ENCODE results near the gene MYO7A. TPM values are rescaled to one million over a fixed set of nuclear protein-coding genes. Genes with fewer than 3 reads are reported as not detected.

The MYO7A gene
- polyA plus RNA-seq, 1 experiment, result not detected

DNA sequence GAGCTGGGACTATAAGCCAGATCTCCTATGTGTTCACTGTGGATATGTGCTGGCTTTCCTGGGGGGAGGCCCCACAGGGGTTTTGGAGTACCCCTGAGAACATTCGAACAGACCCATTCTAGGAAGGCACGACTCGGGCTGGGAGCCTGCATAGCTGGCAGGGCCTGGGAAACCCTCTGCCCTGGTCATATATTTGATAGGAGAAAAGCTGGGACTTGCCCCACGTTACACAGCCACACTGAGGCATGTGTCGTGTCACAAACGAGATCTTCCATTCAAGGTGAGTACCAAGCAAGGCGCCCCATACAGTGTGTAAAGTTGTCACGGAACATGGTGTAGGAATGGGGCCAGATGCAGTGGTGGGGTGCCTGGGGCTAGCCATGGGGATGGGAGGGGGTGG, 11.2 kb downstream of the MYO7A start:
- TF ChIP-seq CTCF (IDR thresholded peaks at IDR 0.05; ENCODE audit: low read depth, low read length), result no peak
- H3K27me3 ChIP-seq (ENCODE audit: control insufficient read depth, insufficient read depth, low read length), result peaks cover 5% of the 10 kb centered on the region
- ChIA-PET POLR2A (no interaction called here), CTCF (interaction anchor here (3.5 kb wide), 1 partner anchor 12 kb away, joined by 26 read pairs; the partner anchor contains the start of gene MYO7A)
- no peak overlapping the region for H3K4me3 ChIP-seq (ENCODE audit: low read depth, low read length)
- no peak for DNase-seq (ENCODE audit: low read depth, low spot score)
- no peaks in the 10 kb centered on the region; the same call in 1 of the 2 replicates for H3K9me3 ChIP-seq (ENCODE audit: control insufficient read depth, insufficient read depth, low read length)
- H3K27ac ChIP-seq (ENCODE audit: low read depth, low read length), result no peak overlapping the region

DNA sequence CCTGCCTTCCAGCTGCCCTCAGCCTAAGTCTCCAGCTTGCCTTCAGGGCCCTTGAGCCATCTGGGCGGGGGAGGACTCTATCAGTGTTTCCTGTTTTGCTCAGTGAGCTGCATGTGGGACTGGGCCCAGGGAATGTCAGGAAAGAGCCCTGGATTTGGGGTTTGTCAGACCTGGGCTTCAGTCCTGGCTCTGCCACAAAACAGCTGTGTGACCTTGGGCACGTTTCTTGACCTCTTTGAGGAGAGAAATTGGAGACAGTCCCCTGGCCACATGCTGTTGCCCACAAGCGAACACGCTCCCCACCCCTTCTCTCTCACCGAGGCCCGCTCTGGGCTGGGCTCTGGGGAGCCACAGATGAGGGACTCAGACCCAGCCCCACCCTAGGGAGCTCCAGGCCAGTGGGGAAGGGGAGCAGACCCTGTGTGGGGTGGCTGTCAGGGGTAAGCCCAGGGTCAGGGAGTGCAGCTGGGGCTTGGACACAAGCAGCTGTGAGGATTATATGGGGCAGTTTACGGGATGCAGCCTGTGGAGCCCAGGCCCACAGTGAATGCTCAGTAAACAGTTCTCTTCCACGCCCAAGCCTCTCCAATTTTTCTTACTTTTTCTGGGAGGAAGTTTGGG, 12.3 kb downstream of the MYO7A start:
- Histone ChIP-seq H3K27ac (ENCODE audit: low read depth, low read length) (no peak overlapping the region), H3K4me3 (ENCODE audit: low read depth, low read length) (no peak overlapping the region), H3K9me3 (ENCODE audit: control insufficient read depth, insufficient read depth, low read length) (no peaks in the 10 kb centered on the region; the same call in 1 of the 2 replicates), H3K27me3 (ENCODE audit: control insufficient read depth, insufficient read depth, low read length) (peaks cover 5% of the 10 kb centered on the region)
- DNase-seq (ENCODE audit: low read depth, low spot score), result no peak
- CTCF ChIA-PET, result interaction anchor here (0.6 to 3.5 kb wide), 5 partner anchors 13 to 221 kb away, joined by 3 to 26 read pairs (median 3); partner anchors contain the start of gene MYO7A
- POLR2A ChIA-PET, result interaction anchor here (1.1 kb wide), 1 partner anchor 67 kb away, joined by 4 read pairs; no protein-coding TSS in a partner anchor
- no peak for TF ChIP-seq CTCF (IDR thresholded peaks at IDR 0.05; ENCODE audit: low read depth, low read length)

GRCh38 chr11:77141034-77141433, 13.0 kb downstream of the MYO7A start:
- POLR2A ChIA-PET, result interaction anchor here (1.1 kb wide), 1 partner anchor 68 kb away, joined by 4 read pairs; no protein-coding TSS in a partner anchor
- Histone ChIP-seq H3K4me3 (ENCODE audit: low read depth, low read length) (no peak overlapping the region), H3K27ac (ENCODE audit: low read depth, low read length) (no peak overlapping the region), H3K9me3 (ENCODE audit: control insufficient read depth, insufficient read depth, low read length) (no peaks in the 10 kb centered on the region; the same call in 1 of the 2 replicates), H3K27me3 (ENCODE audit: control insufficient read depth, insufficient read depth, low read length) (peaks cover 7% of the 10 kb centered on the region)
- CTCF ChIA-PET, result interaction anchor here (1.1 to 3.5 kb wide), 3 partner anchors 13 to 222 kb away, joined by 3 to 26 read pairs (median 3); partner anchors contain the start of gene MYO7A
- peak; percentile 23 for DNase-seq (ENCODE audit: low read depth, low spot score)
- TF ChIP-seq CTCF (IDR thresholded peaks at IDR 0.05; ENCODE audit: low read depth, low read length), result no peak

DNA sequence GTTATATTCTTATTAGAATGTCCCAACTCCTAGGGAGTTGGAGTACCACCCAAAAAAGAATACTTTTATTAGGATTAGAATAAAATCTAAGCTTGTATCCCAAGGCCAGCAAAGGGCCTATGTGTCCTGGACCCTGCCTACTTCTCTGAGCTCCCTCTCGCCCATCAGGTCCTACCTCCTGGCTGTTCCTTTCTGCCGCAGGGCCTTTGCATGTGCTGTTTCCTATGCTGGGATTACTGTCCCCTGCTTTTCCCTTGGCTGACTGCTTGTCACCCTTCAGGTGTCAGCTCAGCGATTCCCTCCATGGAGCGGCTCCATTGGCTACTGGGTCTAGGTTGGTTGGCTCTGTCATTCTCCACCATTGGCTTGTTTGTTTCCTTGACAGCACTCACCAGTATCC, 13.4 kb downstream of the MYO7A start:
- CTCF ChIA-PET, result interaction anchor here (1.1 to 3.5 kb wide), 3 partner anchors 14 to 222 kb away, joined by 3 to 26 read pairs (median 3); partner anchors contain the start of gene MYO7A
- no peak for TF ChIP-seq CTCF (IDR thresholded peaks at IDR 0.05; ENCODE audit: low read depth, low read length)
- DNase-seq (ENCODE audit: low read depth, low spot score), result no peak
- POLR2A ChIA-PET, result interaction anchor here (1.1 kb wide), 1 partner anchor 68 kb away, joined by 4 read pairs; no protein-coding TSS in a partner anchor
- no peak overlapping the region for H3K27ac ChIP-seq (ENCODE audit: low read depth, low read length)
- H3K27me3 ChIP-seq (ENCODE audit: control insufficient read depth, insufficient read depth, low read length), result peaks cover 12% of the 10 kb centered on the region
- H3K9me3 ChIP-seq (ENCODE audit: control insufficient read depth, insufficient read depth, low read length), result no peaks in the 10 kb centered on the region; the same call in 1 of the 2 replicates
- H3K4me3 ChIP-seq (ENCODE audit: low read depth, low read length), result no peak overlapping the region

Measured in AG04450 (cell line).